HG02840 (cell line): Measurements from ENCODE around the gene SPINK6.

Experiments used
- ATAC-seq: cut with Tn5 transposase; IDR thresholded peaks from one replicate; pipeline ENCODE4 v1.9.1; 2021; ENCODE audit warnings: mild to moderate bottlenecking, moderate library complexity, moderate number of reproducible peaks; ENCODE audit not compliant: unreplicated experiment, low FRiP score

The SPINK6 gene

DNA sequence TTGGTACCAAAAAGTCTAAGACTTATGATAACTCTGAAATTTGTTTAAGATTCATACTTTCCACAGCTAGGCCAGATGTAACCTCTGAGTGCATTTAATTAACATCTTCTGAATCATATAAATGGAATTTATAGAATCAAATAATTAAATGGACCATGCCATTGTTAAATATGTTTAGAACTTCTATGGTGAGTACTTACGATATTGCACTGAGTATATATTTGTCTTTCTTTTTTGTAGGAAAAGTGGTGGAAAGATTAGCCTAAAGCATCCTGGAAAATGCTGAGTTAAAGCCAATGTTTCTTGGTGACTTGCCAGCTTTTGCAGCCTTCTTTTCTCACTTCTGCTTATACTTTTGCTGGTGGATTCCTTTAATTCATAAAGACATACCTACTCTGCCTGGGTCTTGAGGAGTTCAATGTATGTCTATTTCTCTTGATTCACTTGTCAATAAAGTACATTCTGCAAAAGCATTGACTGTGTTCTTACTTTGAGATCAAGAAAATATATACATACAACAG, 11.9 kb downstream of the SPINK6 start:
- no peak for ATAC-seq

DNA sequence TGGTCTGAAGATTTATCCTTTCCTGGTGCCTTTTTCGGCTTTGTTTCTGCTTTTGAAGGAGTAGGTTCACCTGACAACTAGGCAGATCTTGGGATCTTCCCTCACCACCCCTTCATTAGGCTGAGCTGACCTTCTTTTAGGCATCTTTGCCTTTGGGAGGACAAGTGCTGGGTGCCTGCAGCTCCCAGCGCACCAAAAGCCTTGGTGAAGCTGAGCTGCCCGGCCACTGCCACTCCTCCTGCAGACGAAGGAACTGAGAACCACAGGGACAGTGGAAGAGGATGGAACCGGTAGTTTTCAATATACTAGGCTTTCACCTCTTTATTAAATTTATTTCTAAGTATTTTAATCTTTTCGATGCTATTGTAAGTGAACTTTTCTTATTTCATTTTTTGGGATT, 18.7 kb downstream of the SPINK6 start:
- no peak for ATAC-seq

DNA sequence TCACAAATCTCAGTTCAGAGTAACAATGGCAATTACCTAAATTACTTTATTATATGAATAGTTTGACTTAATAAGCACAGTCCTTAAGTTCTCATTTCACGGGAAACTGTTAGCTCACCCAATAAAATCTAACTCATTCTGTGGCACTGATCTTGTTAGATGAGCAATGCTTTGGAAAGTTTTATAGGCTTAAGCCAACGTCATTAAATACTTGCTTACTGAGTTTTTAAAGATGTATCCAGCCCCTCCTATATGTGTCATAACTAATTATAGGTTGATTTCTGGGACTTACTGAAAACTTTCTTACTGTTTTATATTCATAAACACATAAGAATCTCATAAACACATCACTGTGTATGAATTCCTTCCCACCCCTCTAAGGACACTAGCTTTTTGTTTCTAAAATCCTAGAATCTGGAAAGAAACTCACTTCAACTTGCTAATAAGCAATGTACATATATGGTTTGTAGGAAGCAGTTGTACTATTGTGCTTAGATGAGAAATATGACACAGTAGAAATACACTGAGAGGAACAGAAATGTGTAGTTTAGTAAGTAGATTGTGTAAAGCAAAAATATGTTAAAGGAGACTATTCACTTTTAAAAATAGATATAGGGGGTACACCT, 21.4 kb downstream of the SPINK6 start:
- ATAC-seq: no peak

DNA sequence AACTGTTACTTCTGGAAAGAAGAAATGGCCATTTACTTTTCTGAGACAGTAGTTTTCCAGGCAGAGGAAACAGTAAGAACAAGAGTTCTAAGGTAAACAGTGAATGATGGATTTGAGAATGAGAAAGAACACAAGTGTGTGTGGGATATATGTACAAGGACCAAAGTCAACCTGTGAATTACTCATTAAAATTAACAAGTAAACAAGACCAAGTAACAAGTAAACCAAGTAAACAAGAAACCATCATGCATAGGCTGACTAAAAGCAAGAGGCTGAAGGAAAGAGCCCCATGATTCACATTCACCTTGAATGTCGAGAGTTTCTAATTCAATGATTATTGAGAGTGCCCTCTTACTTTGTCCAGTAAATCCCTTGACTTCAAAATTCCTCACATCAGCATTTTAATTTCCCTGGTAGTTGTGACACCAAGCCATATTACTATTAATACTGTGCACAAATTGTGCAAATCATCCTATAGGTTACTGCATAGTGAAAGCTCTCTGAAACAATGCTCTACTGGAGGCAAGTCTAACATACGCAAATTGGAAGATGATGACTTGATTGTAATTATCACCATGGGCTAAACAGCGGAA, 25.6 kb downstream of the SPINK6 start:
- no peak for ATAC-seq

DNA sequence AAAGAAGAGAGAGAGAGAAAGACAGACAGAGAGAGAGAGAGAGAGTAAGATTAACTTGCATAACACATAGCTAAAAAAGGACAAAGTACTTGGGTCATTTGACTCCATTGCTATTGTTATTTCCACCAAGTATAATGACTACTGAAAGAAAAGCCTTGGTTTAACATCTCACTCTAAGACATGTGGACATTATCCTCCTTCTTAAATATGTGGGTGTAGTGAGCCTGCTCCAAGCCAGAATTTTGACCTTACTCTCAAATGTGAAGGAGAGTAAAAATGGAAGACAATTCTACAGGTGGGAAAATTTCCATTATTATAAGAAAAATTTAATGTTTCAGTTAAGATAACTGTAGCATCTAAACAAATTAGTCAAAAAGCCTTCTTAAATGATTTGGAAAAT, 27.0 kb downstream of the SPINK6 start:
- no peak for ATAC-seq

DNA sequence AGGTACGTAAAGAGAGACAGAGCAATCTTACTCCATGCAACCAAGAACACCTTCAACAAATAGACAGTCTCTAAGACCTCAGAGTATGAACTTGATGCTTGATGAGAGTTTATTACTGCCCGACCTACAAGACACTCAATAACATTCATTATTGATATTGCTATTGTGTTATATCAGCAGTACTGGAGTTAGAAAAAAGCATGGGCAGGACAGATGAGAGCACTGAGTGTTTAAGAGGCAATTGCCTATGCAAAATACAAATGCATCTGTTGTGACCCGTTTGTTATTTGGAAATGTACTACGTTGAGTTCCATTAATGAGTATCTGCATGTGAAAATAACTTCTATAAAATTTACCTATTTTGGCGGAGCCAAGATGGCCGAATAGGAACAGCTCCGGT, 27.4 kb downstream of the SPINK6 start:
- no peak for ATAC-seq

DNA sequence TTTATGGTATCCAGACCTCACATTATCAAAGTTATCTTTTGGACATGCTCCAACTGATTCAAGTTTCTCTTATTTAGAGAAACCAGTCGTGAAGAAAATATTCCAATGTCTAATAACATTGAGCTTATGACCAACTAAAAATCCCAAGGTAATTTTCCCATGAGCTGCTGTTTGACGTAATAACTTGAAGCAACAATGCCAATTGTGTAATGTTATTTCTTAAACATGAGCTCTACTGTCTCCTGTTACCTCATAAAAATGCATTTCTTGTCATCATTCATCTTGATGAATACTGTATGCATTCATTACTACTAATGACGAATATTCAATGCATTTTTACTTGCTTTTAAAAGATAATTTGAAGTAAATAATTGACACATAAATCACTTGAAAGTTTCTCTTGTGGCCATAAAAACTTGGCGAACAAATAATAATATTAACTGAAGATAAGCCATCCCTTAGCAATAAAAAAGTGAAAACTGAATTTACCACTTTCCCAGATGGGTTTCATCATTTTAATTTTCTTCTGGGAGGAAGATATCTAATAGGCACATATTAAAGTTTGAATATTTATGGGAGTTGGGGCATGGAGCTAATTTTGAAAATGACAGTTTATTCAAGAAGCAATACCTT, 35.1 kb downstream of the SPINK6 start:
- ATAC-seq: no peak

DNA sequence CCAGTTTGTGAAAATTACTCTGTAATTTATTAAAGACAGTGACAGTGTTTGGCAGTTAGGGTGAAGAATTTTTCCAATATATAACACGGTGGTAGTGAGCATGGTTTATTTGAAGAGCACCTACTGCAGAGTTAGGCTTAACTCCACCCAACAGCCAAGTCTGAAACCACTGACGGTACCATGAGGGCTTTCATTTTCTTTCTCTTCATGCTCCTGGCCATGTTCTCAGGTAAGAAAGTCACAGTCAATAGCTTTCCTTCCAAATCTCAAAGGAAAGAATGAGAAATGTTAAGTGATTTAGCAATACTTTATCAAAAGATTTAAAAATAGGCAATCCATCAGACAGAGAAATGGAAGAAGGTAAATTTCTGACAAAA, 35.6 kb downstream of the SPINK6 start, which contains the start of gene MARCOL:
Gene MARCOL, plus strand, starts transcription at position 108 of the 377 bp plus-strand sequence. Its CDS starts 73 bp downstream, at position 181.
- no peak for ATAC-seq

DNA sequence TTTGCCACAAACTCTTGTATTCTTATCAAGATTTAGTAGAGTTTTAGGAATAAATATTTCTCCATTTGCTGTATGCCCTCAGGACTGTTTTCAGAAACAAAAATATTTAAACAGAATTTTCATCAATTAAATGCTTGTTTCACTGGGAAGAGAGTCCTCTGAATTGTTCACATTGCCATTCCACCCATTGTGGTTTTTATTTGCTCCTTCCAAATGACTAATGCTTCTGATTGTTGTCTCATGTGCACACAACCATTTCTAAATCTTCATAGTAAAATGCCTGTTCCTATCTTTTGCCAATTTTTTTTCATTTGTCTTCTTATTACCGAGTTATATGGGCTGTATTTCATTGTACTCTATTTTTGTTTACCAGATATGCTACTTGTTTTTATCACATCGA, 46.1 kb downstream of the SPINK6 start:
- ATAC-seq: no peak

DNA sequence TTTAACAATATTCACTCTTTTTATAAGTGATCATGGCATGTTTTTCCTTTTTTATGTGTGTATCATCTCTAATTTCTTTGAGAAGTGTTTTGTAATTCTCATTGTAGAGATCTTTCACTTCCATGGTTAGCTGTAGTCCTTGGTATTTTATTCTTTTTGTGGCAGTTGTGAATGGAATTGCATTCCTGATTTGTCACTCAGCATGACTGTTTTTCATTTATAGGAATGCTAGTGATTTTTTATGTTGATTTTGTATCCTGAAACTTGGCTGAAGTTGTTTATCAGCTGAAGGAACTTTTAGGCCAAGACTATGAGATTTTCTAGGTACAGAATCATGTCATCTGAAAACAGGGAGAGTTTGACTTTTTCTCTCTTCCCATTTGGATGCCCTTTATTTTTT, 52.6 kb downstream of the SPINK6 start:
- ATAC-seq: no peak

DNA sequence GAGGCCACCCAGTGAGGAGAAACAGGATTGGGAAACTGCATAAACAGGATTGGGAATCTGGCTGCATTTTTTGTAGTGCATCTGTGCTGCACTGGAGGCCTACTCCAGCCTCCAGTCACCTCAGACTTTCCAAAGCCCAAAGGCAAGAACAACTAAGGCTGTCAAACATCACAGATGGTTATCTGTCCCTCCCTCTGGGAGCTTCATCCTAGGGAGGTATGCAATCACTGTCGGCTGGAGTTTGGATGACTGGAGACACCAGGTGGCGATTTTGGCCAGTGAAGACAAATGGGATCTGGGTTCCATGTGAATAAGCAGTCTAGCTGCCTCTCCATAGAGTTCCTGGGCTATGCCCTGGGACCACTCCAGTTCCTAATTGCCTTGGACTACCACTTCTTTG, 56.4 kb downstream of the SPINK6 start:
- no peak for ATAC-seq

DNA sequence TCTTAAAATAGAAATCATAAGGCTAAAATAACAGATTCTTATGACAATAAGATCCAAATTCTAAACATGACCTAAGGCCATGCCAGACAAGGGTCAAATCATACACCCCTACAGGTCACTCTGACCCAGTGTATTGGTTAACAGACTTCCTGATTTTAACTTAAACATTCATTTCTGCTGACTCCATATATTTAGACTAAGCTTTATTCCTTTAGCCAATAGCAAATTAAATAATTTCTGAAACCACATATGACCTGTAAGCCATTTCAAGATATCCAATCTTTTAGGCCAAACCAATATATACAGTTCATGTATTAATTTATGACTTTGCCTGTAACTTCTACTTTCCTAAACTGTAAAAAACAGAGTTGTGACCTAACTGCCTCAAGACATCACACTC, 58.4 kb downstream of the SPINK6 start:
- ATAC-seq: no peak
